Esophagus squamous epithelium (tissue), 5 donors: ENCODE data around the gene ERF. TPM values are rescaled to one million over a fixed set of nuclear protein-coding genes. Genes with fewer than 3 reads are reported as not detected.

ENCODE experiments used
- DNase-seq: peaks from one replicate; lab custom pipeline; 2025; lab: John Stamatoyannopoulos, UW
- H3K27ac ChIP-seq, 4 donors: fragments of 200-600 bp; sonication (generic); one replicate each; pipeline ENCODE4 v1.5.1; 2016 to 2019; ENCODE audit warnings: mild to moderate bottlenecking in 1 of 4
- H3K27me3 ChIP-seq, 4 donors: fragments of 200-600 bp; sonication (generic); 1 replicate in 3 of 4; 2 replicates in 1 of 4; pipeline versions ENCODE4 v1.5.1 to v1.6.0; 2017 to 2021; ENCODE audit warnings: antibody characterized with exemption in 1 of 4
- H3K36me3 ChIP-seq, 3 donors: fragments of 200-600 bp; sonication (generic); one replicate each; pipeline ENCODE4 v1.5.1; 2016 to 2019
- H3K4me1 ChIP-seq, 3 donors: fragments of 200-600 bp; sonication (generic); one replicate each; pipeline ENCODE4 v1.5.1; 2017 to 2019
- H3K4me3 ChIP-seq, 4 donors: fragments of 200-600 bp; sonication (generic); 1 replicate in 3 of 4; 2 replicates in 1 of 4; pipeline ENCODE4 v1.5.1; 2016 to 2019; ENCODE audit warnings: mild to moderate bottlenecking in 2 of 4, moderate library complexity in 1 of 4
- H3K9me3 ChIP-seq, 3 donors: fragments of 200-600 bp; sonication (generic); one replicate each; pipeline ENCODE4 v1.5.1; 2016 to 2019
- CTCF ChIP-seq, 6 experiments: fragments of 450-650 bp in 4 of 6; fragments of 200-600 bp in 2 of 6; sonication (generic) in 2 of 6; IDR thresholded peaks; one replicate each; pipeline ENCODE4 v1.5.1; 2016 to 2019; ENCODE audit warnings: antibody characterized with exemption in 6 of 6, mild to moderate bottlenecking in 4 of 6, moderate library complexity in 4 of 6
- POLR2A ChIP-seq, 4 donors: fragments of 450-650 bp; IDR thresholded peaks; one replicate each; pipeline ENCODE4 v1.6.1; 2017; ENCODE audit warnings: antibody characterized with exemption in 4 of 4, mild to moderate bottlenecking in 4 of 4, moderate library complexity in 3 of 4
- WGBS, 2 donors: methylation state at CpG; one replicate each; pipeline ENCODE4 v1.1.5; 2018; 5-methylcytosine and 5-hydroxymethylcytosine counted together
- intact Hi-C: fragments of 100-400 bp; cut with DNase I; formaldehyde crosslinking; loops from one replicate; pipeline ENCODE4 v1.15.0; 2022
- total RNA-seq, 4 donors: library from RNA; depleted of rRNA; stranded (reverse); fragments of >200 nt; gene quantifications; one replicate each; pipeline ENCODE4 v1.1.0, GENCODE V29; 2016
- donor health status: DM: yes; HTN: yes; CAD: no.

The ERF gene
- total RNA-seq, 4 donors from 2014 or later, result 13.3 to 32.5 (median 21.0) TPM

- Histone ChIP-seq H3K9me3 (no peaks in the 10 kb centered on the region), H3K36me3 (peaks cover 35 to 44% (median 42%) of the 10 kb centered on the region in 3 donors), H3K27ac (peak overlapping the region; percentile 84 to 98 (median 84)), H3K4me3 (peak overlapping the region in 2 of 4 donors; percentile 71 to 87), H3K4me1 (peaks cover 45 to 69% (median 51%) of the 10 kb centered on the region in 3 donors), H3K27me3 (no peaks in the 10 kb centered on the region)
- WGBS, 2 donors, result 25 to 49% methylated on average over 4 to 6 of the region's 6 CpGs
- intact Hi-C loops, result no loop called here
- TF ChIP-seq POLR2A (IDR thresholded peaks at IDR 0.05) (no peak), CTCF (IDR thresholded peaks at IDR 0.05) (no peak)
- DNase-seq, result no peak
Observed at GRCh38 chr19:42285988-42286348, 31.0 kb upstream of the ERF start.

DNA sequence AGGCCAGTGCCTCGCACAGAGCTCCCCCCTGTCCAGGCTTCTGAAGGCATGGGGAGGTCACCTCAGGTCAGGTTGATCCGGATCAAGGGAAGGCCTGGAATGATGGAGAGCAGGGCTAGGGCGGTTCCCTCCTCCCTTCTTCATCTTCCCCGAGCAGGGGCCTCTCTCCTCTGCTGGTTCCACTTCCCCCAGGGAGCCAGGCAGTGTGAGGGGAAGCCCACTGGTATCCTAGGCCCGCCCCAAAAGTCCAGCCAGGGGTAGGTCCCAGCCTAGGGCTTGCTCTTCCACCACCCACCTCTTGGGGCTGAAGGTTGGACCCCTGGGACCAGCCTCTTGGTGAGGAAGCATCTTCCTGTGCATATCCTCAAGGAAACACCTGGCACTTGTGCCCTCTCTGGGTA lies 30.6 kb upstream of the ERF start:
- Histone ChIP-seq H3K36me3 (peaks cover 31 to 40% (median 37%) of the 10 kb centered on the region in 3 donors), H3K27me3 (no peaks in the 10 kb centered on the region), H3K9me3 (no peaks in the 10 kb centered on the region), H3K4me3 (peak overlapping the region in 2 of 4 donors; percentile 71 to 87), H3K4me1 (peaks cover 47 to 69% (median 55%) of the 10 kb centered on the region in 3 donors), H3K27ac (peak overlapping the region; percentile 84 to 98 (median 84))
- DNase-seq, result no peak
- whole genome bisulfite sequencing, 2 donors, result 10 to 33% methylated on average over 3 to 5 of the region's 5 CpGs
- intact Hi-C loops, result no loop called here
- no peak for TF ChIP-seq CTCF (IDR thresholded peaks at IDR 0.05)
- TF ChIP-seq POLR2A (IDR thresholded peaks at IDR 0.05), result no peak

GRCh38 chr19:42284591-42285341 lies 29.8 kb upstream of the ERF start:
- Histone ChIP-seq H3K4me3 (peak overlapping the region; percentile 31 to 87 (median 64)), H3K27ac (peak overlapping the region; percentile 84 to 99 (median 92)), H3K36me3 (peaks cover 24 to 32% (median 30%) of the 10 kb centered on the region in 3 donors), H3K9me3 (no peaks in the 10 kb centered on the region), H3K4me1 (peaks cover 47 to 73% (median 57%) of the 10 kb centered on the region in 3 donors), H3K27me3 (no peaks in the 10 kb centered on the region)
- no peak for TF ChIP-seq CTCF (IDR thresholded peaks at IDR 0.05)
- no peak for TF ChIP-seq POLR2A (IDR thresholded peaks at IDR 0.05)
- intact Hi-C loops, result no loop called here
- DNase-seq, result no peak
- WGBS, 2 donors, result 6 to 7% methylated on average over 12 to 20 of the region's 41 CpGs

GRCh38 chr19:42284066-42284501 lies 29.2 kb upstream of the ERF start:
- Histone ChIP-seq H3K4me3 (peak overlapping the region; percentile 41 to 87 (median 64)), H3K27me3 (no peaks in the 10 kb centered on the region), H3K36me3 (peaks cover 17 to 25% (median 23%) of the 10 kb centered on the region in 3 donors), H3K9me3 (no peaks in the 10 kb centered on the region), H3K27ac (peak overlapping the region; percentile 80 to 99 (median 91)), H3K4me1 (peaks cover 54 to 80% (median 60%) of the 10 kb centered on the region in 3 donors)
- DNase-seq, result no peak
- intact Hi-C loops, result no loop called here
- WGBS, 2 donors, result no CpG with 5 or more reads among the region's 76 CpGs
- TF ChIP-seq CTCF (IDR thresholded peaks at IDR 0.05) (no peak), POLR2A (IDR thresholded peaks at IDR 0.05) (peak in 2 of 4 donors; percentile 28 to 54)
